Fibroblast of lung (primary cell): ENCODE data around the gene NFKBIE. TPM values are rescaled to one million over a fixed set of nuclear protein-coding genes. Genes with fewer than 3 reads are reported as not detected.

ENCODE experiments used
- DNase-seq, 2 donors: peaks; one replicate each; pipeline versions ENCODE4 v3.0.0 to v3.0.0-alpha.2; 2010; ENCODE audit warnings: low read depth in 2 of 2
- H2AFZ ChIP-seq: 2 replicates; pipeline ENCODE4 v1.5.1; 2012; ENCODE audit warnings: low read length, control low read depth, inconsistent platforms
- H3K27ac ChIP-seq: 2 replicates; pipeline ENCODE4 v1.5.1; 2011; ENCODE audit warnings: low read length, control low read depth; ENCODE audit not compliant: insufficient read depth
- H3K27me3 ChIP-seq: 2 replicates; pipeline ENCODE4 v1.5.1; 2011; ENCODE audit warnings: mild to moderate bottlenecking, low read length; ENCODE audit not compliant: control insufficient read depth, insufficient read depth
- H3K36me3 ChIP-seq: 2 replicates; pipeline ENCODE4 v1.5.1; 2011; ENCODE audit warnings: low read length; ENCODE audit not compliant: control insufficient read depth, insufficient read depth
- H3K4me1 ChIP-seq: 2 replicates; pipeline ENCODE4 v1.5.1; 2011; ENCODE audit warnings: low read length; ENCODE audit not compliant: control insufficient read depth, insufficient read depth; ENCODE audit errors: extremely low read depth
- H3K4me2 ChIP-seq: 2 replicates; pipeline ENCODE4 v1.5.1; 2011; ENCODE audit warnings: low read length, control low read depth; ENCODE audit not compliant: insufficient read depth; ENCODE audit errors: extremely low read depth
- H3K4me3 ChIP-seq, 4 experiments: fragments of 200-600 bp in 1 of 4; sonication (generic) in 1 of 4; replicated peaks in 1 of 4; 2 replicates each; pipeline ENCODE4 v1.5.1; 2011 to 2016; ENCODE audit warnings: low read length in 4 of 4, low read depth in 3 of 4, mild to moderate bottlenecking in 3 of 4, control low read depth in 2 of 4, inconsistent platforms in 1 of 4, mixed read lengths in 1 of 4; ENCODE audit not compliant: insufficient read depth in 1 of 4; ENCODE audit errors: control extremely low read depth in 1 of 4
- H3K79me2 ChIP-seq: 2 replicates; pipeline ENCODE4 v1.5.1; 2012; ENCODE audit warnings: mild to moderate bottlenecking, low read length, inconsistent platforms; ENCODE audit not compliant: control insufficient read depth, insufficient read depth
- H3K9ac ChIP-seq: 2 replicates; pipeline ENCODE4 v1.5.1; 2011; ENCODE audit warnings: mild to moderate bottlenecking, low read length, control low read depth; ENCODE audit not compliant: insufficient read depth
- H3K9me3 ChIP-seq: 2 replicates; pipeline ENCODE4 v1.5.1; 2012; ENCODE audit warnings: low read depth, low read length; ENCODE audit not compliant: control insufficient read depth, insufficient read depth
- H4K20me1 ChIP-seq: 2 replicates; pipeline ENCODE4 v1.5.1; 2011; ENCODE audit warnings: low read length; ENCODE audit not compliant: control insufficient read depth, insufficient read depth; ENCODE audit errors: extremely low read depth
- CTCF ChIP-seq, 2 donors: IDR thresholded peaks in 1 of 2; conservative IDR thresholded peaks in 1 of 2; 1 replicate in 1 of 2; 2 replicates in 1 of 2; pipeline ENCODE4 v1.5.1; 2011 to 2012; ENCODE audit warnings: low read length in 2 of 2, control low read depth in 1 of 2, inconsistent platforms in 1 of 2, low read depth in 1 of 2, mild to moderate bottlenecking in 1 of 2
- EZH2 ChIP-seq: IDR thresholded peaks from 2 replicates; pipeline ENCODE4 v1.5.1; 2012; ENCODE audit warnings: low read length, control low read depth, mild to moderate bottlenecking; ENCODE audit errors: missing control alignments
- polyA plus RNA-seq, 2 donors: library from polyadenylated mRNA; depleted of rRNA in 1 of 2; stranded (reverse) in 1 of 2; unstranded in 1 of 2; fragments of >200 nt; gene quantifications; 2 replicates each; pipeline ENCODE4 v1.2.1, GENCODE V29; 2011 to 2012; ENCODE audit warnings: missing spikeins in 1 of 2
- total RNA-seq: library from RNA; depleted of rRNA; stranded (reverse); fragments of >200 nt; gene quantifications from 2 replicates; pipeline ENCODE4 v1.2.1, GENCODE V29; 2014

NFKBIE gene
- total and polyA plus RNA-seq, 2 donors (not counting 1 experiment from before 2014, with no cell fraction given) = 1.6 to 5.4 TPM

GRCh38 chr6:44303842-44304241 is 38.5 kb upstream of the NFKBIE start:
- Histone ChIP-seq H3K4me1 (no peaks in the 10 kb centered on the region), H3K79me2 (no peaks in the 10 kb centered on the region), H4K20me1 (no peaks in the 10 kb centered on the region), H3K27ac (no peak overlapping the region), H3K4me2 (no peak overlapping the region), H3K27me3 (no peaks in the 10 kb centered on the region), H3K36me3 (peaks cover 35% of the 10 kb centered on the region), H3K4me3 (no peak overlapping the region), H3K9ac (no peak overlapping the region), H3K9me3 (no peaks in the 10 kb centered on the region), H2AFZ (no peak overlapping the region)
- no peak for DNase-seq
- TF ChIP-seq EZH2 (no peak), CTCF (conservative IDR thresholded peaks at IDR 0.05 in 1 of 2, IDR thresholded peaks at IDR 0.05 in 1 of 2; ENCODE audit: low read depth in 1 of 2, low read length in 2 of 2) (no peak)

GRCh38 chr6:44302856-44303255 is 37.5 kb upstream of the NFKBIE start:
- Histone ChIP-seq H3K36me3 (peaks cover 35% of the 10 kb centered on the region), H3K4me3 (no peak overlapping the region), H4K20me1 (no peaks in the 10 kb centered on the region), H3K27me3 (peaks cover 3% of the 10 kb centered on the region), H3K4me2 (no peak overlapping the region), H3K4me1 (no peaks in the 10 kb centered on the region), H3K9ac (no peak overlapping the region), H3K27ac (no peak overlapping the region), H3K79me2 (no peaks in the 10 kb centered on the region), H3K9me3 (no peaks in the 10 kb centered on the region), H2AFZ (no peak overlapping the region)
- no peak for DNase-seq
- TF ChIP-seq CTCF (conservative IDR thresholded peaks at IDR 0.05 in 1 of 2, IDR thresholded peaks at IDR 0.05 in 1 of 2; ENCODE audit: low read depth in 1 of 2, low read length in 2 of 2) (no peak), EZH2 (no peak)

GRCh38 chr6:44301782-44302564 is 36.6 kb upstream of the NFKBIE start:
- TF ChIP-seq EZH2 = no peak
- no peak for TF ChIP-seq CTCF (conservative IDR thresholded peaks at IDR 0.05 in 1 of 2, IDR thresholded peaks at IDR 0.05 in 1 of 2; ENCODE audit: low read depth in 1 of 2, low read length in 2 of 2)
- H3K9ac ChIP-seq = no peak overlapping the region
- no peak overlapping the region for H3K27ac ChIP-seq
- no peak overlapping the region for H3K4me3 ChIP-seq
- no peaks in the 10 kb centered on the region for H4K20me1 ChIP-seq
- H3K4me2 ChIP-seq = no peak overlapping the region
- H3K36me3 ChIP-seq = peaks cover 32% of the 10 kb centered on the region
- no peaks in the 10 kb centered on the region for H3K79me2 ChIP-seq
- no peak overlapping the region for H2AFZ ChIP-seq
- H3K27me3 ChIP-seq = peaks cover 11% of the 10 kb centered on the region
- no peak for DNase-seq
- H3K4me1 ChIP-seq = no peaks in the 10 kb centered on the region
- no peaks in the 10 kb centered on the region for H3K9me3 ChIP-seq
